ENCODE measurements around the gene HFE. TPM values are rescaled to one million over a fixed set of nuclear protein-coding genes. Genes with fewer than 3 reads are reported as not detected.
A peak's percentile ranks its signal among the peaks of the same experiment; 100 is the strongest.

Gene HFE
- total and polyA plus RNA-seq, 2 of the 13 experiments (the other 11 are each of a cell fraction or from before 2014, with no cell fraction given), result 3.7 to 6.3 TPM

DNA sequence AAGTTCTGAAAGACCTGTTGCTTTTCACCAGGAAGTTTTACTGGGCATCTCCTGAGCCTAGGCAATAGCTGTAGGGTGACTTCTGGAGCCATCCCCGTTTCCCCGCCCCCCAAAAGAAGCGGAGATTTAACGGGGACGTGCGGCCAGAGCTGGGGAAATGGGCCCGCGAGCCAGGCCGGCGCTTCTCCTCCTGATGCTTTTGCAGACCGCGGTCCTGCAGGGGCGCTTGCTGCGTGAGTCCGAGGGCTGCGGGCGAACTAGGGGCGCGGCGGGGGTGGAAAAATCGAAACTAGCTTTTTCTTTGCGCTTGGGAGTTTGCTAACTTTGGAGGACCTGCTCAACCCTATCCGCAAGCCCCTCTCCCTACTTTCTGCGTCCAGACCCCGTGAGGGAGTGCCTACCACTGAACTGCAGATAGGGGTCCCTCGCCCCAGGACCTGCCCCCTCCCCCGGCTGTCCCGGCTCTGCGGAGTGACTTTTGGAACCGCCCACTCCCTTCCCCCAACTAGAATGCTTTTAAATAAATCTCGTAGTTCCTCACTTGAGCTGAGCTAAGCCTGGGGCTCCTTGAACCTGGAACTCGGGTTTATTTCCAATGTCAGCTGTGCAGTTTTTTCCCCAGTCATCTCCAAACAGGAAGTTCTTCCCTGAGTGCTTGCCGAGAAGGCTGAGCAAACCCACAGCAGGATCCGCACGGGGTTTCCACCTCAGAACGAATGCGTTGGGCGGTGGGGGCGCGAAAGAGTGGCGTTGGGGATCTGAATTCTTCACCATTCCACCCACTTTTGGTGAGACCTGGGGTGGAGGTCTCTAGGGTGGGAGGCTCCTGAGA is at the start of gene HFE (continued):
- TF ChIP-seq ZNF501 (CRISPR knock-in tag; IDR thresholded peaks at IDR 0.05), result peak; percentile 95
- no peak for TF ChIP-seq RBAK (CRISPR knock-in tag; IDR thresholded peaks at IDR 0.05)
- no peak for TF ChIP-seq GABPA (IDR thresholded peaks at IDR 0.05; ENCODE audit: low read depth, low read length)
- peak; percentile 67 for TF ChIP-seq GABPA (CRISPR knock-in tag; IDR thresholded peaks at IDR 0.05; ENCODE audit: low read depth)
- TF ChIP-seq BRCA1 (CRISPR knock-in tag; IDR thresholded peaks at IDR 0.05), result no peak
- no peak for TF ChIP-seq ZNF878 (CRISPR knock-in tag; IDR thresholded peaks at IDR 0.05)
- no peak for TF ChIP-seq RARA (CRISPR knock-in tag; IDR thresholded peaks at IDR 0.05)
- TF ChIP-seq SALL2 (CRISPR knock-in tag; IDR thresholded peaks at IDR 0.05), result peak; percentile 66
- TF ChIP-seq ZNF709 (CRISPR knock-in tag; IDR thresholded peaks at IDR 0.05), result 0 out of 2 replicates have a peak, but pooled peaks have one; percentile 39
- TF ChIP-seq, protein P1, sequence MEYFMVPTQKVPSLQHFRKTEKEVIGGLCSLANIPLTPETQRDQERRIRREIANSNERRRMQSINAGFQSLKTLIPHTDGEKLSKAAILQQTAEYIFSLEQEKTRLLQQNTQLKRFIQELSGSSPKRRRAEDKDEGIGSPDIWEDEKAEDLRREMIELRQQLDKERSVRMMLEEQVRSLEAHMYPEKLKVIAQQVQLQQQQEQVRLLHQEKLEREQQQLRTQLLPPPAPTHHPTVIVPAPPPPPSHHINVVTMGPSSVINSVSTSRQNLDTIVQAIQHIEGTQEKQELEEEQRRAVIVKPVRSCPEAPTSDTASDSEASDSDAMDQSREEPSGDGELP (IDR thresholded peaks at IDR 0.05; ENCODE audit: borderline replicate concordance, low read depth), result peak; percentile 84
- TF ChIP-seq ZNF562 (CRISPR knock-in tag; IDR thresholded peaks at IDR 0.05; ENCODE audit: borderline replicate concordance), result no peak
- TF ChIP-seq ZNF20 (CRISPR knock-in tag; IDR thresholded peaks at IDR 0.05), result no peak
- TF ChIP-seq RAD51 (IDR thresholded peaks at IDR 0.05; ENCODE audit: borderline replicate concordance), result no peak
- TF ChIP-seq GATAD1 (CRISPR knock-in tag; IDR thresholded peaks at IDR 0.05), result 0 out of 2 replicates have a peak, but pooled peaks have one; percentile 10
- TF ChIP-seq, protein P2, sequence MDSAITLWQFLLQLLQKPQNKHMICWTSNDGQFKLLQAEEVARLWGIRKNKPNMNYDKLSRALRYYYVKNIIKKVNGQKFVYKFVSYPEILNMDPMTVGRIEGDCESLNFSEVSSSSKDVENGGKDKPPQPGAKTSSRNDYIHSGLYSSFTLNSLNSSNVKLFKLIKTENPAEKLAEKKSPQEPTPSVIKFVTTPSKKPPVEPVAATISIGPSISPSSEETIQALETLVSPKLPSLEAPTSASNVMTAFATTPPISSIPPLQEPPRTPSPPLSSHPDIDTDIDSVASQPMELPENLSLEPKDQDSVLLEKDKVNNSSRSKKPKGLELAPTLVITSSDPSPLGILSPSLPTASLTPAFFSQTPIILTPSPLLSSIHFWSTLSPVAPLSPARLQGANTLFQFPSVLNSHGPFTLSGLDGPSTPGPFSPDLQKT (CRISPR knock-in tag; IDR thresholded peaks at IDR 0.05; ENCODE audit: borderline replicate concordance), result no peak
- TF ChIP-seq DNMT1 (CRISPR knock-in tag; IDR thresholded peaks at IDR 0.05), result no peak
- 0 out of 2 replicates have a peak, but pooled peaks have one; percentile 46 for TF ChIP-seq ZNF546 (CRISPR knock-in tag; conservative IDR thresholded peaks at IDR 0.05)
- TF ChIP-seq ZNF350 (CRISPR knock-in tag; IDR thresholded peaks at IDR 0.05; ENCODE audit: borderline replicate concordance, low read depth), result peak; percentile 50; the same call in 1 of the 2 replicates
- TF ChIP-seq ZNF343 (CRISPR knock-in tag; IDR thresholded peaks at IDR 0.05), result peak; percentile 71; the same call in 1 of the 2 replicates
- TF ChIP-seq, protein P3, sequence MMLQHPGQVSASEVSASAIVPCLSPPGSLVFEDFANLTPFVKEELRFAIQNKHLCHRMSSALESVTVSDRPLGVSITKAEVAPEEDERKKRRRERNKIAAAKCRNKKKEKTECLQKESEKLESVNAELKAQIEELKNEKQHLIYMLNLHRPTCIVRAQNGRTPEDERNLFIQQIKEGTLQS (CRISPR knock-in tag; IDR thresholded peaks at IDR 0.05), result no peak
- no peak for TF ChIP-seq RCOR2 (CRISPR knock-in tag; IDR thresholded peaks at IDR 0.05)
- no peak; the same call in 1 of the 2 replicates for TF ChIP-seq PBX2 (CRISPR knock-in tag; IDR thresholded peaks at IDR 0.05)
- no peak for TF ChIP-seq ZFP36L1 (CRISPR knock-in tag; IDR thresholded peaks at IDR 0.05)
- TF ChIP-seq ZSCAN22 (CRISPR knock-in tag; IDR thresholded peaks at IDR 0.05), result no peak
- peak; percentile 91 to 92; a peak in 3 of 4 replicates for TF ChIP-seq HMGXB4 (CRISPR knock-in tag; IDR thresholded peaks at IDR 0.05; ENCODE audit: borderline replicate concordance in 1 of 2, low read depth in 1 of 2)
- TF ChIP-seq REXO4 (CRISPR knock-in tag; IDR thresholded peaks at IDR 0.05; ENCODE audit: borderline replicate concordance), result no peak
